ENCODE data around the gene RASAL1. TPM values are rescaled to one million over a fixed set of nuclear protein-coding genes. Genes with fewer than 3 reads are reported as not detected.
"Not testable (repeated sequence)": the region's sequence is repeated elsewhere in the genome, so short reads cannot be mapped to it uniquely, and the experiment has no call there.

RASAL1 gene
- total RNA-seq, 1 donor from 2014 or later = not detected

DNA sequence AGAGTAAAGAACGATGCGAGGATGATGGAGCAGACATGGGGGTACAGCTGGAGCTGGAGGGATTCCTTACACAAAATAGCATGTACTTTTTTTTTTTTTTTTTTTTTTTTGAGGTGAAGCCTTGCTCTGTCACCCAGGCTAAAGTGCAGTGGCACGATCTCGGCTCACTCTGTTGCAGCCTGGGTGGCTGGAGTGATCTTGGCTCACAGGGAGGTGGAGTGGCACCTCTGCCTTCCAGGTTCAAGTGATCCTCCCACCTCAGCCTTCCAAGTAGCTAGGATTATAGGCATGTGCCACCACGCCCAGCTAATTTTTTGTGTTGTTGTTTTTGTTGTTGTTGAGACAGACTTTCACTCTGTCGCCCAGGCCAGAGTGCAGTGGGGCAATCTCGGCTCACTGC lies 5.1 kb upstream of the RASAL1 start:
- no peak for DNase-seq (ENCODE audit: low read depth, low spot score)

GRCh38 chr12:113138826-113139225 lies 3.3 kb upstream of the RASAL1 start:
- DNase-seq (ENCODE audit: low read depth, low spot score) = no peak

- no peak for DNase-seq (ENCODE audit: low read depth, low spot score)
Observed at GRCh38 chr12:113137861-113138783, 2.6 kb upstream of the RASAL1 start.

DNA sequence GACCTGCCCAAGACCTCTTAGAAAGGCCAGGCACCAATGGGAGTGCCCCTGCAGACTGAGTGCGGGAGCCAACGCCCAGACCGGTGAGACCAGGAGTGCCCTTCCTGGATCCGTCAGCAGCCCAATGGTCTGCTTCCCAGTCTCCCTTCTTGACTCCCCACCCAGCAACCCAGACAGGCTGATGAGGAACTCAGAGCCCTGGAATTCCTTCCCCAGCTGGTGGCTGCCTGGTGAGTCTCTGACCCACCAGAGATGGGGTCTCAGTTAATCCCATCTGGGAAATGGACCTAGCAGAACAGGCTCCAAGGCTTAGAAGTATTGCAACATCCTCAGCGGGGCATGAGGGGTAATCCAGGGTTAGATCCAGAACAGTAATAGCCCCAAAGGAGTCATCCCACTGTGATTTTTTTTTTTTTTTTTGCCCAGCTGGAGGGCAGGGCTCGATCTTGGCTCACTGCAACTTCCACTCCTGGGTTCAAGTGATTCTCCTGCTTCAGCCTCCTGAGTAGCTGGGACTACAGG lies 1.5 kb upstream of the RASAL1 start:
- DNase-seq (ENCODE audit: low read depth, low spot score) = no peak

DNA sequence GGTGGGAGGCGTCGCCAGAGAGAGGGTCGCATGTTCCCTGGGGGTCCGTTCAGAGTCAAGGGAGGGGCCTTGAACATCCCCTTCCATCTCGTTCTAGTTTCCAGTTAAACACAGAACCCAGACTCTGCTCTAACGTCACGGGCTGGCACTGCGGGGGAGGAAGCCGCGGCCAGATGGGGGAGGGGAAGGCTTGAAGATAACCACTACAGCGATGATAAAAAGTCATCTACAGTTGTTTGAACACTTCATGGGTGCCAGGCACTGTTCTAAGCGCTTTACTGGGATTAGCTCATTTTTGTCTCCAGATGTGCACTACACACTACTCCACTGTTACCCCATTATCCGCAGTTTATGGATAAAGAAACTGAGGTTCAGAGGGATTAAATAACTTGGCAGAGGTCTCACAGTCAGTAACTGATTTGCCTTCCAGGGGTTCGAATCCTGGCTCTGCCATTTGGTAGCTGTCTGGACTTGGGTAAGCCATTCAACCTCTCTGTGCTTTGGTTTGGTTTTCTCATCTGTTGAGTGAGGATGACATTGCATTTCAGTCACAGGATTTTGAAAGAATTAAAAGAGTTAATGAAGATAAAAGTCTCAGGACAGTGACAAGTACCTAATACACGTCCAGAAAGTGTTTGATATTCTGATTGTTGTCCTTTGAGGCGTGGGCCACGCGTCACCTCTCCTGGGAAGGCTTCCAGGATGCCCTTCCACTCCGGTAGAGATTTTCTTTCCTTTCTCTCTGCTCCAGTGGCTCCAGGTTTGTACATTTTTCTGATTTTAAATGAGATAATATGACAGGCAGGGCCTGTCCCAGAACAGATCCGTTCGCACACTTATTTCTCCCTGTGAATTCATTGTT lies 798 bp upstream of the RASAL1 start:
- DNase-seq (ENCODE audit: low read depth, low spot score) = no peak

DNA sequence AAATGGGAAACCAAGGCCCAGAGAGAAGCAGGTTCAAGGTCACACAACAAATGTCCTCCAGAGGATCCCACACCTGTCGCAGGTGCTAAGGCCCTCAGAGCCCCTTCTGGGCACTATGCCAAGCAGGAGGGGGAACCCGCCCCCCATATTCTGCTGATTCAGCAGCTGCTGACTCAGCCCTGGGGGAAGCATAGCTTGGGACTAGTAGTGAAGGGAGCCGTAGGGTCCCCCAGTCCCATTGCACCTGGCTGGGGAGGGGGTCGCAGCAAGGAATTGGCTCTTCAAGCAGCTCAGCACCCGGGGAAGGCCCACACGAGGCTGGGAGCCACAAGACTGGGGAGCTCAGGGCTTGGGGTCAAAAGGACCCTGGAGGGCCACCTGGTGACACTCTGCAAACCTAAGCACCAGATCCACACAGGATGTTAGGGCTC lies 1.0 kb downstream of the RASAL1 start:
- no peak for DNase-seq (ENCODE audit: low read depth, low spot score)

DNA sequence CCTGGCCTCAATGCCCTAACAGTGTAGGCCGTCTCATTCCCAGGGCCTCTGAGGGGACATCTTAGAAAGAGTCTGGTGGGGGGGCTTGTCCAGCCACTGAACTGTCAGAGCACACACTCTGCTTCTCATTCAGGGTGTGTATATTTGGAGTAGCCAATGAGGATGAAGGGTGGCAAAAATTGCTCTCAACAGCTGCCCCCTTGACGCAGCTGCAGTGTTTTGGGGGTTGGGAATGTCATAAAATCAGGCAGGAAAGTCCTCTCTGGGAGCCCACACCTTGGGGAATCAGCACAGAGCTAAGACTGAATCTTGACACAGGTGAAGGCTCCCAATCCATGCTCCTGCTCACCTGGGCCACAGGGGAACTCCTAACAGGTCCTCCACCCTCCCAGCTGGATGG lies 1.5 kb downstream of the RASAL1 start:
- no peak for DNase-seq (ENCODE audit: low read depth, low spot score)

DNA sequence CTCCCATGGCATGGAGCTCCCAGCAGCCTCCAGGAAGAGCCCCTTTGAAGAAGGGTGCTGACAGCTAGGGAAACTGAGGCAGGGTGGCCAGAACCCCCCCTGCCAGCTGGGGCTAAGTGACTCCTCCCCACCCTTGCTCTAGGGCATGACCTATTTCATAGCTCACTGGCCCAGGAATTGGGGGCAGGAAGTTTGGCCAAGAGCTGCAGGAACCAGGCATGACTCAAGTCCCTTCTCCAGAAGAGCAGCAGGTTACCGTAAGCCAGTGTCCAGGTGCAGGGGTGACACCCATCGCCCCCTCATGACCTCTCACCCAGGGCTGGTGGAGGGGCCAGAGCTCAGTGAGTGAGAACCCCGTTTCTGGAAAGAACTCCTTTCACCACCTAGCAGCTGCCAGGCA lies 1.9 kb downstream of the RASAL1 start:
- no peak for DNase-seq (ENCODE audit: low read depth, low spot score)

- DNase-seq (ENCODE audit: low read depth, low spot score) = no peak
Observed at GRCh38 chr12:113133036-113133435, 2.5 kb downstream of the RASAL1 start.

- DNase-seq (ENCODE audit: low read depth, low spot score) = no peak
Observed at GRCh38 chr12:113131556-113131955, 4.0 kb downstream of the RASAL1 start.

- DNase-seq (ENCODE audit: low read depth, low spot score) = no peak
Observed at GRCh38 chr12:113130457-113131135, 5.0 kb downstream of the RASAL1 start.

DNA sequence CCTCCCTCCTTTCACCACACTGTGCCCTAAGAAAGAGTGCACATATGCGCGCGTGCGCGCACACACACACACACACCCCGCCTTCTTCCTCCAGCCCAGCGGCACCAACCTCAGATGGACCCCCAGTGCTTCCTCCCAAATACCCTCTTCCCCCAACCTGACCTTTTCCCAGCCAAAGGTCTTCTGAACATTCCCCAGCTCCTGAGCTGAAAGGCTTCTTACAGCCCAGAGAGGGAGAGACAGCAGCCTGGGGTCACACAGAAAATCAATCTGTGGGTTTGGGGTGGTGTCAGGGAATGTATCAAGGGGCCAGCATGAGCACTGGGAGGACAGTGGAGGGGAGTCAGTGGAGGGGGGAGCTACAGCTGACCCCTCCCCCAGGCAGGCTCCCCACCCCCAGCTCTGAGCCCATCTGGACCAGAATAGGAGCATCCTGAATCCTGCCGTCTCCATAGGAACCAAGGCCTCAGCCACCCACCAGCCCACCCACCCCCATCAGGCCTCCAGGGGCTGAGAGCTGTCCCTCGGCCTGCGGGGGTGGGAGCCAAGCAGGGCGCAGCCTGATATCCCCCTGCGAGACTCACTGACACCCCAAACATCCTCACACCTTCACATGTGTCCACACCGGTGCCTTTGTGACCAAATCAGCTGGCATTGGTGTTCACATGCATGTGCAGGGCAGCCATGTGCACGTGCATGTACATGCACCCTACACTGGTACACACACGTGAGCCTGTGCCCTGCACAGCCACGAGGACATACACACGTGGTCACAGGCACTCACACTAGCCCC lies 5.7 kb downstream of the RASAL1 start:
- no peak for DNase-seq (ENCODE audit: low read depth, low spot score)

DNA sequence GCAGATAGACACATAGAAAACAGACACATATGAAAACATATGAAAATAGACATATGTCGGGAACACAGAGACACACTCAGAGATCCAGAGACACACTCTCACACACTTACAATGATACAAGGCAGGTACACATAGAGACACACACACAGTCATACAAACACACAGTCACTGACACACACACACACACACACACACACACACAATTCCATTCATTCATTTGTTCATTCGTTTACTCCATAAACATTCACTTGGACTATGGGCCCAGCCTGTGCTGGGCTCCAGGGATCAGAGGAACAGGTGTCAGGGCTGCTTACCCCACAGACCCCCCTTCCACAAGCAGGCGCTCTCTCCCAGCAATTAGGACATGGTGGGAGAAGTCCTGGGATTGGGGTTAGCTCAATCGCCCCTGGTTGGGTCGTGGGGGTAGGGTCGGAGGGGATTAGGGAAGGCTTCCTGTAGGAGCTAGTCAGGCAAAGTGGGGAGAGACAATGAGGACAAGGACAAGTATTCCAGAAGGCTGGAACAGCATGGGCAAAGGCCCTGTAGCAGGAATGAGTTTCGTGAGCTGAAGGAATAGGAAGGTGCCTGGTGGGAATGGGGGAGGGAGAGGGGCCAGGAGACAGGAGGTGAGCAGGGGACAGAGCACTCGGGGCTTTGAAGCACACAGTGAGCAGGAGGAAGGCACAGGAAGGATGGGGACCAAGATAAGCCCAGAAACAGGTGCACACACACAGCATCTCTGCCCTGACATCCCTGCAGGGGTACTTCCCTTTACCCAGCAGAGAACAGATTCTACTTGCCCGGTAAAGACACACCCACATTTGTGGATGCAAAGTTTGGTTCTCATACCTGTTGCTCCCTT lies 6.5 kb downstream of the RASAL1 start:
- no peak for DNase-seq (ENCODE audit: low read depth, low spot score)

- DNase-seq (ENCODE audit: low read depth, low spot score) = no peak
Observed at GRCh38 chr12:113127791-113128199, 7.8 kb downstream of the RASAL1 start.

- no peak for DNase-seq (ENCODE audit: low read depth, low spot score)
Observed at GRCh38 chr12:113120670-113121370, 14.7 kb downstream of the RASAL1 start.

DNA sequence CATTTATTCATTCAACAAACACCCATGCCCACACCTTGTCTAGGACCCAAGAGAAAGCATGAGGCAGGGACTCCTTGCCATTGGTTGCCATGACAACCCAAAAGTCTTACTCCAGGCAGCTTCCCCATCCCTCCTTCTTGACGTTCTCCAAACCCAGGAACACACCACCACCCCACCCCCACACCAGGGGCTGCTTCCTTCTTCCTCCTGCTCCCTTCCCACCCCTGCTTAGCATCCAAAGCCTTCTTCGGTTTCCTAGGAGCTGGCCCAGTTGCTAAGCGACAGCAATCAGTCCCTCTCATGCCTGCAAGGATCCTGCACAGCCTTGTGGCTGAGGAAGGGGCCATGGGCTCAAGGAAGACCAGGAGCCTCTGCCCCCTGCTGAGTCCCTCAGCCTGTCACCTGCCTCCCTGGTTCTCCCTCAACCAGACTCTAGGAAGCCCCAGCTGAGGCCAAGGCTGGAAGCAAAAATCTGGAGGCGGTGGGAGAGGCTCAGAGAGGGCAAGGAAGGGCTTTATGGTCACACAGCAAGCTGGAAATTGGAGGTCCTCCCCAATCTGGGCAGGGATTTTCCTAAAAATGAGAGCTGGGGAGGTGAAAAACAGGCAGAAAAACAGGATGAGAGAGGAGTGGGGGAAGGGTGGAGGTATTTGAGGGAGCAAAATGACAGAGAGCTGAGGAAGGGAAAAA lies 15.4 kb downstream of the RASAL1 start:
- DNase-seq (ENCODE audit: low read depth, low spot score) = no peak

- no peak for DNase-seq (ENCODE audit: low read depth, low spot score)
Observed at GRCh38 chr12:113118142-113118541, 17.4 kb downstream of the RASAL1 start.

DNA sequence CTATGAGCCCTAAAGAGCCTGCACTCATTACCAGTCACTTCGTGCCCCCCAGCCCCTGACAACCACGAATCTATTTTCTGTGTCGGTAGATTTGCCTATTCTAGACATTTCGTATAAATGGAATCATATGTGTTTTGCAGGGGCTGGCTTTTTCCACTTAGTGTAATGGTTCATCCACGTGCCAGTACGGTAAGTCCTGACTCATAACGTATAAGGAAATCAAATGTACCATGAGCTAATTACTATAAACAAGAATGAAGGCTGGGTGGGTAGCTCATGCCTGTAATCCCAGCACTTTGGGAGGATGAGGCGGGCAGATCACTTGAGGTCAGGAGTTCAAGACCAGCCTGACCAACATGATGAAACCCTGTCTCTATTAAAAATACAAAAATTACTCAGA lies 17.9 kb downstream of the RASAL1 start:
- DNase-seq (ENCODE audit: low read depth, low spot score) = not testable (repeated sequence)
